Mucosa of stomach (tissue), 1 donor: ENCODE measurements around the gene TSSK6.
"Not testable (repeated sequence)": the region's sequence is repeated elsewhere in the genome, so short reads cannot be mapped to it uniquely, and the experiment has no call there.

ENCODE experiments used
- H3K27me3 ChIP-seq: one replicate; pipeline ENCODE4 v1.7.0; 2013; ENCODE audit warnings: mild to moderate bottlenecking, low read length; ENCODE audit not compliant: control insufficient read depth, insufficient read depth
- H3K36me3 ChIP-seq: one replicate; pipeline ENCODE4 v1.7.0; 2013; ENCODE audit warnings: low read length; ENCODE audit not compliant: control insufficient read depth, insufficient read depth
- H3K4me1 ChIP-seq: one replicate; pipeline ENCODE4 v1.7.0; 2013; ENCODE audit warnings: mild to moderate bottlenecking, low read length; ENCODE audit not compliant: control insufficient read depth, insufficient read depth
- H3K4me3 ChIP-seq: one replicate; pipeline ENCODE4 v1.7.0; 2013; ENCODE audit warnings: low read length
- H3K9ac ChIP-seq: one replicate; pipeline ENCODE4 v1.7.0; 2013; ENCODE audit warnings: mild to moderate bottlenecking, low read length, moderate library complexity
- H3K9me3 ChIP-seq: one replicate; pipeline ENCODE4 v1.7.0; 2013; ENCODE audit warnings: mild to moderate bottlenecking, low read length, moderate library complexity; ENCODE audit not compliant: control insufficient read depth
- donor health status: Pancreatic carcinoma.

Gene TSSK6

DNA sequence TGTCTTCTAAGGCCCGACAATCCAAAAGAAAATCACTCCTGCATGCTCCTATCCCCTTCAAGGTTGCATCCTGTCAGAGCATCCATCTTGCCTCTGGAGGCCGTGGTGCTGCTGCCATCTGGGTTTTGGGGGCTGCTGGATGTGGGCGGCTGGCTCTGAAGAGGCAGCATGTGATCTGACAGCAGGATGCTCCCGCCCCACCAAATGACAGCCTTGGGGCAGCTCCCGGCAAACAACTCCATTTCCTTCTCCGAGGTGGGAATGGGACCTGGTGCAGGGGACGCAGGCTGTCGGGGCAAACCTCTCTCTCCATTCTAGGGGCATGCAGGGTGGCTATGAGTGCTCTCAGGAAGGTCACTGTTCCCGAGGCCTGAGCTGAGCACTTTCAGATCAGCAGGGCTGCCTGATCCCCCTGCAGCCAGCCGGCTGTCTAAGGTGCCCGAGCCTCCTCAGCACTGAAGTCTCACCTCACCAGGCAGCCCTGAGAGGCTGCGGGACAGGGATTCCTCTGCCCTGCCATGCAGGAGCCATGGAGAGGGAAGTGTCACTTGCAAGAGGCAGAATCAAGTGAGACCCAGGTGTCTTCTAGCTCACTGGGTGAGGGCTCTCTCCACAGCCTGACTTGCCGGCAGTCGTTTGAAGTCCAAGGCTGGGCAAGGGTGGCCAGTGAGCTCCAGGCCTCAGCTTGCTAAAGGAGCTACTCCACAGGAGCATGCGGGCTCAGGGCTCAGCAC lies 28.8 kb downstream of the TSSK6 start:
- H3K27me3 ChIP-seq: no peaks in the 10 kb centered on the region
- no peak overlapping the region for H3K9ac ChIP-seq
- H3K4me1 ChIP-seq: peaks cover 31% of the 10 kb centered on the region
- H3K36me3 ChIP-seq: no peaks in the 10 kb centered on the region
- H3K9me3 ChIP-seq: no peaks in the 10 kb centered on the region
- H3K4me3 ChIP-seq: no peak overlapping the region

DNA sequence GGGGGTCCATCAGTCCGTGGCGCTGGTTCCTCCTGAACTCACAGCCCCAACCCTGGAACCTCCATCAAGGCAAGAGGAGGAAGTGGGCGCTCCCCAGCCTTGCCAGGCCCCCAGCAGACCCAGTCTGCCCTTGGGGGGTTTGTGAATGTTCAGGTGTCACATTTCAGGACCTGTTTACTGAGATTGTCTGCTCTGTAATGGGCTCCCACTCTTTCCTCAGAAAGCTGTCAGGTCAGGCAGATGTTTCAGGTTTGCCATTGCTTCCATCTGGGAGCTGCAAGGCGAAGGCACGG lies 29.4 kb downstream of the TSSK6 start:
- Histone ChIP-seq H3K4me1 (peaks cover 31% of the 10 kb centered on the region), H3K27me3 (no peaks in the 10 kb centered on the region), H3K4me3 (no peak overlapping the region), H3K9me3 (no peaks in the 10 kb centered on the region), H3K36me3 (no peaks in the 10 kb centered on the region), H3K9ac (no peak overlapping the region)

DNA sequence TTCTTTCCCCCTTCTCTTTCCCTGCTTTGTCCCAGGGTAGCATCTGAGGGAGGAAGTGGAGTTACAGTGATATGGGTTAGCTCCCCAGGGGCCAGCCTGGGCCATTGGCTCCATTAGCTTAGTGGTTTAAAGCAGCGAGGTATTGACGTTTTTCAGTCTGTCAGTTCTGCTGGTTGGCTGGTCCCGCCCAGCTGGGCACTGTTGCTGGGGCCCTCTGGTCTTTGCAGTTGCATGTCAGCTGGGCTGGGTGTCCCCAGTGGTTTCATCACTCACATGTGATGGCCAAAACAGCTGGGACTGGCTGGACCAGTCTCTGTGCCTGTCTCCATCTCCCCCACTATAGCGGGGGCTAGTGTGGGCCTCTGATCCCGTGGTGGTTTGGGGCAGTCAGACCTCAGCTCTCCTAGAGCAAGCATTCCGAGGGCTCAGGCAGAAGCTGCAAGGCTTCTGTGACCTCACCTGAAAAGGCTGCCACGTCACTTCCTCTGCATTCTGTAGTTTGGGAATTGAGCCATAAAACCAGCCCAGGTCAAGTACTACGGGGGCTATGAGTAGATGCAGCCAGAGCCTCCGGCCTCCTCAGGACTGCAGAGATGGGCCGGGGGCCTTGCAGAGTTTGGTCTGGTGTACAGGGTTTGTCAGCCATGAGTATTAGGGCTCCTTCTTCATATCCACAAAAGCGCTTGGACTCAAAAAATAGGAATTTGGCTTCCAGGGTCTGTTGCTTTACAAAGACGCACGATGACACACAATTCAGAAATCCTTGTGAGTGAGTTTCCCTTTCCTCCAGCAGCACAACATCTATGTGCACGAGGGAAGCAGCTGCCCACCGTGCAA lies 30.0 kb downstream of the TSSK6 start:
- no peaks in the 10 kb centered on the region for H3K9me3 ChIP-seq
- peaks cover 31% of the 10 kb centered on the region for H3K4me1 ChIP-seq
- no peaks in the 10 kb centered on the region for H3K27me3 ChIP-seq
- no peak overlapping the region for H3K9ac ChIP-seq
- no peak overlapping the region for H3K4me3 ChIP-seq
- H3K36me3 ChIP-seq: no peaks in the 10 kb centered on the region

DNA sequence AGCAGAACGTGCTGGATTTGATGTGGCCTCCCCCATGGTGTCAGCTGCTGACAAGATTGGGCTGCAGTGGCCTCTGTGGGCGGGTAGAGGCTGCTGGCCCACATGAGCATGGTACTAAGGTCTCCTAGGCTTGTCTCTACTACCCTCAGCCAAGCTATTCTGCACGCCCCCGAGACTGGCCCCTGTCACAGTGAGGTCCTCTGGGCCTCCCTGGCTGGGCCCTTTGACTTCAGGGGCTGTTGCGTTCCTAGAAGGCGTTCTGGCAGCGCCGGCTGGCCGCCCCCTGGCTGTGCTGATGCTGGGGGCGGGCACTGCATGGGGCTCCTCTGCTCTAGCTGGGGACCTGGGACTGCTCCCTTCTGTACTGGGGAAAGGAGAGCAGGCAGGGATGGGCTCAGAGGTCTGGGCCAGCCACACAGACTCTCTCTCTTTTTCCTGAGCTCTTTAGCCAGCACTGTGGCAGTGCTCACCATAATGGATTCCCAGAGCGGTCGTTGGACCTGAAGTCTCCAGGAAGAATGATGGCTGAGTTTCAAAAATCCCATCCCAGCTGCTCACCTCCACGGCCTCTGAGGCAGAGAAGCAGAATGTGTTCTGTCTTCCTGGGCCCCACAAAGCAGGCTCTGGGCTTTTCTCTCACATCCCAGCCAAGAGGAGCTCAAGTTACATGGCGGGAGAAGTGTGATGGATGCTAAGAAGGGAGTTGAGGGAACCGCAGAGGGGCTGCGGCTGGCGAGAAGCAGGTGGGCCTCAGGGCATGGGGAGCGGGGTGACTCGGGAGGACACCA lies 32.3 kb downstream of the TSSK6 start:
- H3K9ac ChIP-seq: no peak overlapping the region
- H3K9me3 ChIP-seq: no peaks in the 10 kb centered on the region
- H3K27me3 ChIP-seq: no peaks in the 10 kb centered on the region
- H3K4me1 ChIP-seq: peaks cover 14% of the 10 kb centered on the region
- no peak overlapping the region for H3K4me3 ChIP-seq
- no peaks in the 10 kb centered on the region for H3K36me3 ChIP-seq

DNA sequence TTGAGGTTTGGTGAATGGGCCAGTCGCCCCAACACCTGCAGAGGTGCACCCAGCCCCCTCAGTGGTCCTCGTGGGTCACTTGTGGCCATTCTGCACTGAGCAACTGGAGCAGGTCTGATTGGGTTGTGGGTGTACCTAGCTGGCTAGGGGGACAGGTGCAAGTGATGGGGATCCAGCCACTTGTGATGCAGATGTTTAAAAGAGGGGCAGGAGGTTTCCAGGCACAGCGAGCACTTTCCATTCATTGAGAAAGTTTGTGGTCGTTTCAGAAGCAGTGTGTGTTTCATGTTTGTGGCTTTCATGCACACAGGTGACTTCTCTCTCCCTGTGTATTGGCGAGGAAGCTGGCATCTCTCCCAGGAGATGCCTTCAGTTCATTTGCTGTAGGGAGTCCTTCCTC lies 34.7 kb downstream of the TSSK6 start:
- Histone ChIP-seq H3K36me3 (no peaks in the 10 kb centered on the region), H3K27me3 (no peaks in the 10 kb centered on the region), H3K9ac (no peak overlapping the region), H3K9me3 (no peaks in the 10 kb centered on the region), H3K4me3 (no peak overlapping the region), H3K4me1 (peaks cover 25% of the 10 kb centered on the region)

DNA sequence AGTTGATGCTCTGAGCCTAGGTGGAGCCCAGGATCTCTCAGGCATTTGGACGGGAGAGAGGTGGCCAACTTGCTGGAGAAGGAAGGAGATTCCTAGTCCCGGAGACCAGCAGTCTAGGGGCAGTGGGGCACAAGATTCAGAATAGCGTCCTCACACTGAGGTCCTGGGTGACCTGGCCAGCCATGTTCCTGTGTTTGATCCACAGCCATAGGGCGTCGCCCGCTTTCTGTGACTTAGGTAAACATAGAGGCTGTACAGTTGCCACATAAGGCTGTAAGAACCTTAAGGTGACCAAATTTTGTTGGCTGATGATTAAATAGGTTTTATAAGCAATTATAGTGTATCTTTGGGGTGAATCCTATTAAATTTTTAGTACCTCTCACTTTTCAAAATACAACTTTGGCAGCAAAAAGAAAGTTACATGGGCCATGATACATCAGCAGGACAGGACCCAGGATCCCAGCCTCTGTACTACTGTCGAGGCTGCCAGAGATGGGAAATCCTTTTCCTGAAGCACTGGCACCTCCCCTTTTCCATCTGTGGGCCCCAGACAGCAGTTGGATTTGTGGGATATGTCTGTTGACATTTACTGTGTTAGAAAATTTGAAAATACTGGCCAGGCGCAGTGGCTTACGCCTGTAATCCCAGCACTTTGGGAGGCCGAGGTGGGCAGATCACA lies 37.5 kb downstream of the TSSK6 start:
- H3K27me3 ChIP-seq: no peaks in the 10 kb centered on the region
- H3K9ac ChIP-seq: no peak overlapping the region
- no peaks in the 10 kb centered on the region for H3K9me3 ChIP-seq
- H3K36me3 ChIP-seq: peaks cover 4% of the 10 kb centered on the region
- no peak overlapping the region for H3K4me3 ChIP-seq
- peaks cover 28% of the 10 kb centered on the region for H3K4me1 ChIP-seq

DNA sequence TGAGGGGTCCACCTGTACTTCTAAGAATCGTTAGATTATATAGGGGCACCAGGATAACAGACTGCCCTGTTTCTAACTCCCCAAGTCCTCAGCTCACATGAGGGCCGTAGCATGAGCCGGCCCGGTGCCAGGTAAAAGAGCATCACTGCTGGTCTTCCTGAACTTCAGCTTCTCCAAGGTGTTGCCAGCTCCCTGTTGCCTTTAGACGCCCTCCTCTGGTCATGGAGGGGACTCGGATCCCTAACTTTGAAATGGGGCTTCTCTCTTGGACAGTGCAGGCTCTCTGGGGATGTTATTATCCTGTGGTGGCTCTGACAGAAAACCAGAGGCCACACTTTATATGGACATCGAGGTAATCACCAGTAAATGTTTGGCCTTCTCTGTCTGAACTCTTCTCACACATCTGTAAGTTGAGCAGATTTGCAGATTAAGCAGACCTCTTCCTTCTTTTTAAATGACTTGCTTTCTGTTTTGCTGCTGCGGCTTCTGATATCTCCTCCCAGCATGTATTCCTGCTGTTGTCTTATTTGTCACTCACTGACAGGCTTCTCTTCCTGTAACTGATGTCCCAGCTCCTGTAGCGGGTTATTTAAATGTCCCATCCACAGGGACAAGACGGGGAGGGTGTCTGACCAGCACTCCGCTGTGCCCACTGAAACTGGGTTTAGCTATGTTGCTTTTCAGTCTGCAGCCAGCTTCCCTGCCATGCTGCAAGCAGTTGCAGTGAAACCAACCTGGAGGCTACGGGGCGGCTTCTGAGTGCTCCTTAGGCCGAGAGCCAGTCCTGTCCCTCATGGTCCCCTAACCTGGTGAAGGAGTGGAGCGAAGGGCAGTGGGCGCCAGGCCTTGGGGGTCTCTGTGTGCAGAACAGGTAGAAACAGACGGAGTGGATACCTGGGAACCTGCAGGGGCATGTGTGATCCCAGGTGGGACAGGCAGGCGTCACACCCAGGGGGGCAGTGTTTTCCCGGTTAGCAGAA lies 39.2 kb downstream of the TSSK6 start:
- Histone ChIP-seq H3K9ac (no peak overlapping the region), H3K36me3 (peaks cover 4% of the 10 kb centered on the region), H3K4me1 (peaks cover 35% of the 10 kb centered on the region), H3K9me3 (no peaks in the 10 kb centered on the region), H3K4me3 (no peak overlapping the region), H3K27me3 (no peaks in the 10 kb centered on the region)

DNA sequence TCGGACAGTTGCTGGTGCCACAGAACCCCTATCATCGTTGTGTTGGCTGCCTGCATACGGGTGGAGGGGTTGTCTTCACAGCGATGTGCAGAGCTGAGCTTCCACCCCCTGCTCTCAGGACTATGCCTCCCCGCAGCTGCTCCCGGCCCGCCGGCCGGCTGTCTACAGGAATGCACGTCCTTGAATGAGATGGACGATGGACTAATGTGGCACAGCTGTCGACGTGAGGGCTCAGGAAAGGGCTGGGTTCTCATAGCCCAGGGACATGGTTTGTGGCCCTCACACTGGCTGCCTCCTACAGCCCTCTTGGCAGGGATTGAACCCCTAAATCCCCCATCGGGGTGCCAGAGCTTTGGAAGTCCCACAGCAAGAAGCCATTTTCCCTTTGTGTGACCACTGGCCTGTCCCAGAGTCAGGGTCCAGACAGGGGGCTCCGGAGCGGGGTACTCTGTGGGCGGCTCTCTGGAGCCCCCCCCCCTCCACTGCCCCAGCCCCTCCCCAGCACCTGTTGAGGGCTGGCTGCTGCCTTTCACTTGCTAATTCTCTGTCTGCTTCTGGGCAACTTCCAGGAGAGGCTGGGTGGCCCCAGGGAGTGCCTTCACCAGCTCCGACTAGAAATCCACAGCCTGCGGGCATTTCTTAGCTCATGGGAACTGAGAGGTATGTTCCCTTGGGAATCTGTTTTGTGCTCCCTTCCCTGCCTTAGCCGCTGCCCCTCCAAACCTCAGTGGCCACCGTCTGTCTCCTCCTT lies 40.2 kb downstream of the TSSK6 start:
- Histone ChIP-seq H3K9me3 (no peaks in the 10 kb centered on the region), H3K36me3 (peaks cover 4% of the 10 kb centered on the region), H3K4me1 (peaks cover 35% of the 10 kb centered on the region), H3K4me3 (no peak overlapping the region), H3K9ac (no peak overlapping the region), H3K27me3 (no peaks in the 10 kb centered on the region)

DNA sequence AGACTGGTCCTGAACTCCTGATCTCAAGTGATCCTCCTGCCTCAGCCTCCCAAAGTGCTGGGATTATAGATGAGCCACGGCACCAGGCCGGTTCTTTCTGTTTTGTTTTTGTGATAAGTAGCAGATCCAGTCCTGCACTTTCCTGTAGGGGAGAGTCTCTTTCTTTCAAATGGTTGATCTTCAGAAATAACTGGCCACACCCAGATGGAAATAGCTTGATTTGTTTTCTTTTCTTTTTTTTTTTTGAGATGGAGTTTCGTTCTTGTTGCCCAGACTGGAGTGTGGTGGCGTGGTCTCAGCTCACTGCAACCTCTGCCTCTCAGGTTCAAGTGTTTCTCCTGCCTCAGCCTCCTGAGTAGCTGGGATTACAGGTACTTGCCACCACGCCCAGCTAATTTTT lies 43.2 kb downstream of the TSSK6 start:
- not testable (repeated sequence) for H3K36me3 ChIP-seq, H3K27me3 ChIP-seq, H3K4me3 ChIP-seq, H3K9me3 ChIP-seq, H3K9ac ChIP-seq
- peaks cover 21% of the 10 kb centered on the region for H3K4me1 ChIP-seq

DNA sequence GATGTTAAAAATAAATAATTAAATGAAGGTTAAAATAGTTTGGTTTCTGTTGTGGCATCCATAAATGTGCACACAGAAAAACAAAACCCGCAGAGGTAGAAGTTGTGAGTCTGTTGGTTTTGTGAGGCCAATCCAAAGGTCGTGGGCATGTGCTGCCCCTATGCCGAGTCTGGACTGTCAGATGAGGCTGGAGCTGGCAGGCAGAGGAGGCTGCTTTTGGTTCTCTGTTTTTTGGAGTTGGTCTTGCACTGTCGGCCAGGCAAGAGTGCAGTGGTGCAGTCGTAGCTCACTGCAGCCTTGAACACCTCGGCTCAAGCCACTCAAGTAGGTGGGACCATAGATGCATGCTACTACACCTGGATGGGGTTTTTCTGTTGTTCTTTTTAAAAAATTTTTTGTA lies 43.7 kb downstream of the TSSK6 start:
- no peak overlapping the region for H3K9ac ChIP-seq
- H3K4me1 ChIP-seq: peaks cover 18% of the 10 kb centered on the region
- peaks cover 4% of the 10 kb centered on the region for H3K36me3 ChIP-seq
- no peak overlapping the region for H3K4me3 ChIP-seq
- no peaks in the 10 kb centered on the region for H3K27me3 ChIP-seq
- H3K9me3 ChIP-seq: peaks cover 4% of the 10 kb centered on the region
